Hippocampal formation (tissue), 2 donors: ENCODE results near the gene ABCC1.
"Not testable (repeated sequence)": the region's sequence is repeated elsewhere in the genome, so short reads cannot be mapped to it uniquely, and the experiment has no call there.

Experiments
- DNase-seq, 2 donors: peaks; one replicate each; lab custom pipeline; 2025; lab: John Stamatoyannopoulos, UW

Gene ABCC1

DNA sequence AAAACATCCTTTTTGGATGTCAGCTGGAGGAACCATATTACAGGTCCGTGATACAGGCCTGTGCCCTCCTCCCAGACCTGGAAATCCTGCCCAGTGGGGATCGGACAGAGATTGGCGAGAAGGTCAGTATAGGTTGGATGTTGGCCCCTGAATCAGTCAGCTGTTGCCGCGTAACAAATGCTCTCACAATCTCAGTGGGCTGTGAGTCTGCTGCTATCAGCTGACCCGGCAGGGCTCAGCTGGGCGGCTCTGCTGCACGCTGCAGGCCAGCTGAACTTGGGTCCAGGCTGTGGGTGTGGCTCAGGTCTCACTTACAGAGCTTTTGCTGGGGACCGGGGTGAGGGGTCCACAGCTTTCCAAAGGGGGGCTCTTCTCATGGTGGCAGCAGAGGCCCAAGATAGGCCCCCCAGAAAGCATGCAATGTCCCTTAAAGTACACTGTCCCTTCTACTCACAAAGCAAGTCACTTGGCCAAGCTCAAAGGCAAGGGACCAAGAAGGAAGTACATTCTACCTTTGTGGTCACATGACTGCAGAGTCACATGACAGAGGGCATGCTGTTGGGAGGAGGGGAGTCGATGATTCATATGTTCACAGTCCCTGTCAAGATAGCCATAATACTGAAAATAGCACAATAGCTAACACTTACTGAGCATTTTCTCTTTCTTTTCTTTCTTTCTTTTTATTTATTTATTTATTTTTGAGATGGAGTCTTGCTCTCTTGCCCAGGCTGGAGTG lies 134.2 kb downstream of the ABCC1 start:
- DNase-seq: no peak

DNA sequence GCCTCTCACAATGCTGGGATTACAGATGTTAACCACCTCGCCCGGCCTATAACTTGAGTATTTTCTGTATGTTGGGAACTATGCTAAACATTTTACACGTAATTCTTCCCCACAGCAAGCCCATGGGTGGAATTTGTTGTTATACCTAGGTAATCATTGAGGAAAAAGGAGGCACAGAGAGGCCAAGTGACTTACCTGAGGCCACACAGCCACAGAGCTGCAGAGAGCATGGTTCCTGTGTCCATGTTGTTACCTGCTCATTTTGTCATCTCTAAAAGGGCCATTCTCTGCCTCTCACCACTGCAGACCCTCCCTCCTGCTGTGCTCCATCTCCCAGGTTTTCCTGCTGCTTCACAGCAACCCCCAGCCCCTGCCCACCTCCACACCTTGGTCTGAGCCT lies 135.5 kb downstream of the ABCC1 start:
- no peak for DNase-seq

GRCh38 chr16:16086653-16087446 lies 137.4 kb downstream of the ABCC1 start:
- DNase-seq: no peak

DNA sequence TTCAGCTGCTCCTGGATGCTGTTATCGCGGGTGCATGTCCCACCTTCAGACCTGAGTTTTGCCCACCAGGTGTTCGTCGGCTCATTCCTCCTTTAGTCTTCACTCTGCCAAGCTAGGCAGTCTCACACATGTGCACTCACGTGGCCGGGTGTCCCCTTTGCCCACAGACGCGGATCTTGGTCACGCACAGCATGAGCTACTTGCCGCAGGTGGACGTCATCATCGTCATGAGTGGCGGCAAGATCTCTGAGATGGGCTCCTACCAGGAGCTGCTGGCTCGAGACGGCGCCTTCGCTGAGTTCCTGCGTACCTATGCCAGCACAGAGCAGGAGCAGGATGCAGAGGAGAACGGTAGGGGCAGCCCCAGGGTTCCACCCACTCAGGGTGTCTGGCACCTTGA lies 140.8 kb downstream of the ABCC1 start:
- no peak for DNase-seq

DNA sequence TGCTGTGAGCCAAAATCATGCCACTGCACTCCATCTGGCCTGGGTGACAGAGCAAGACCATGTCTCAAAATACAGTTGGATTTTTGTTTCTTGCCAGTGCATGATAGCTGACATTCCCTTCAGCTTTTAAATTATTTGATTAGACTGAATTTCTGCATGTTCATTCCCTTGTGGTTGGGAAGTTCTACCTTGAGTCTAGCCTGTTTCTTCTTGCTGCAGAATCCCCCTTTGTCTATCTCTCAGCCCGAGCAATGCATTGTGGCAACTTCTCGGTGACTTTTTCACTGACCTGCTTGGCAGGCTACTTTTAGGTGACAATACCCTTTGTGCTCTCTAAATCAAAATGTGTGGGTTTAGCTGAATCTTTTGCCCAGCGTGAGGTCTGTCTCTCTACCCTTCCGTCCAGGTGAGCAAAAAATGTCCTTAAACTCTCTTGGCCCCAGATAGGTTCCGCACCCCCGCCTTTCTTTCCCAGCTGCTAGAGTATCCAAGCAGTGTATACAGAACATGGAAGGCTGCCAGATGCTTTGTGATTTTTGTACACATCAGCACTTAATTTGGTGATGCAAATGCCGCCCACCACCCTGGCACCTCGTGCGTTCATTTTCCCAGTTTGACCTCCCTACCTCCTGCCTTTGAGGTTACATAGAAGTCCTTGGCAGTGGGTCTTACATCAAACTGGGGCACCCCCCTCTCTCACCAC lies 143.7 kb downstream of the ABCC1 start:
- no peak for DNase-seq

GRCh38 chr16:16093628-16094332 lies 144.4 kb downstream of the ABCC1 start:
- DNase-seq: no peak

DNA sequence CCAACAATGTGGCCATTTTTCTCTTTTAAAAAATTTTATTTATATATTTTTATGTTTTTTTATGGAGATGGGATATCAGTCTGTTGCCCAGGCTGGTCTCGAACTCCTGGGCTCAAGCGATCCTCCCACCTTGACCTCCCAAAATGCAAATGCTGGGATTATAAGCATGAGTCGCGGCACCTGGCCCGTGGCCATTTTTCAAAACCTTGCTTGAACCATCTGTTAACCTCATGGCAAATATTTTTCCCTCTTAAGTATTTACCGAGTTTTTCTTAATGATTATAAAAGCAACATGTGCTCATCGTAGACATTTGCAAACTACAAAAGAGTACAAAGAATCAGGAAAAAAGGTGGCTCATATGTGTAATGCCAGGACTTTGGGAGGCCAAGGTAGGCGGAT lies 146.2 kb downstream of the ABCC1 start:
- no peak for DNase-seq

DNA sequence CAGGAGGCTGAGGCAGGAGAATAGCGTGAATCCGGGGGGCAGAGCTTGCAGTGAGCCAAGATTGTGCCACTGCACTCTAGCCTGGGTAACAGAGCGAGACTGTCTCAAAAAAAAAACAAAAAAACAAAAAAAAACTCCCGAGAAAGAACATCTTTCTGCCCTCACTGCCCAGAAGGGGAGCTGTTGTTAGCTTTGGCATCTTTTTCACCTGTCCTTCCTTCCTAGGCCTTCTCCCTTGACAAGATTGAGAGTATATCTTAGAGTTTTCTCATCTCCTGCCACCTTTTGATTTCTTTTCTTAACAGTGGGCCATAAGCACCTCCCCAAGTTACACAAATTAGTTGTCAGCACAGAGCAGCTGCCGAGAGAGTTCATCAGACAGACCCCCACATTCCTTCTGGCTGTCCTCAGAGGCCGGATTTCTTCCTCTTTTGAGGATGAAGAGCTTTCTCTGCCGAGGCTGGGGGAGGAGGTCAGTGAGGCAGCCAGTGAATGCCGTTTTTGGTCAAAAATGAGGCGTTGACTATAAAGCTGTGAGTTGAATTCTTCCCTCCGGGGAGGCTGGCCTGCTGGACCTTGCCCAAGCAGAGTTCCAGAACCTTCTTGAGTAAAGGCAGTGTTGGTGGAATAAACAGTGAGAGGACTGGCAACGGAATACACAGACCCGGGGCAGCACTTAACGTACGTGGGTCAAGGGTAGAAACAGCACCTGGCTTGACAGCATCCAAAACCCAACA lies 146.9 kb downstream of the ABCC1 start:
- no peak for DNase-seq

GRCh38 chr16:16096858-16097213 lies 147.4 kb downstream of the ABCC1 start:
- no peak for DNase-seq

DNA sequence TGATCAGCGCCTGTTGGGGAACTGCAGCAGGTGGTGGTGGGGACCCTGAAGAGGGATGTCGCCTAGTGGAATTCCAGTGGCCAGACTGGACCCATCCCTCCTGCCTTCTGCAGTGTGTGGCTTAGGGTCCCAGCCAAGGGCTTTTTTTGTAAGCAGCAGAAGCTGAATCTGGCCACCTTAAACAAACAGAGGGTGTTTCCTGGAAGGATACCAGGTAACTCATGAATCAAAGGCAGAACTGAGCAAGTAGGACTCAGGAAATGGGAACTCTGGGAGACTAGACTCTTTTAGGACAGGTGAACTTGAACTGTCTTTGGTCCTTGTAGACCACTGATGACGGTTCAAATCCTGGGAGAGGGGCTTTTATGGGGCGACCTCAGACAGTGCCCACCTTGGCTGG lies 149.9 kb downstream of the ABCC1 start:
- DNase-seq: no peak

- DNase-seq: no peak
Observed at GRCh38 chr16:16100631-16101030, 151.2 kb downstream of the ABCC1 start.

DNA sequence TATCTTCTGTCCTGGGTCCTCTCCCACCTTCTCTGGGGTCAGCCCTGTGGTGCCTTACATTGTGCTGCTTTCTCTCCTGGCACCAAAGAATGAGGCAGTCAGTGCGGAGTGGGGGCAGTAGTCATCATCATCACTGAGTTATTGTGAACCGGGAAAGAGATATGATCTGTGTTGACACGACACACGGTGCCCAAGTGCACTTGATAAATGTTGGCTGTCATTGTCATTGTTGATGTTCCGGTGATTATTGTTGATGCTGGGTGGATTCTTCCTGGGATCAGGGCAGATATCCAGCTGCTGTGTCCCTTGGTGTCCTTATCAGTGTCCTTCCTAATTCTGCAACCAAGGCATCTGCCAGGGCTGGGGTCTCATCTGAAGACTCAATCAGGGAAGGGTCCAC lies 152.2 kb downstream of the ABCC1 start:
- no peak for DNase-seq

DNA sequence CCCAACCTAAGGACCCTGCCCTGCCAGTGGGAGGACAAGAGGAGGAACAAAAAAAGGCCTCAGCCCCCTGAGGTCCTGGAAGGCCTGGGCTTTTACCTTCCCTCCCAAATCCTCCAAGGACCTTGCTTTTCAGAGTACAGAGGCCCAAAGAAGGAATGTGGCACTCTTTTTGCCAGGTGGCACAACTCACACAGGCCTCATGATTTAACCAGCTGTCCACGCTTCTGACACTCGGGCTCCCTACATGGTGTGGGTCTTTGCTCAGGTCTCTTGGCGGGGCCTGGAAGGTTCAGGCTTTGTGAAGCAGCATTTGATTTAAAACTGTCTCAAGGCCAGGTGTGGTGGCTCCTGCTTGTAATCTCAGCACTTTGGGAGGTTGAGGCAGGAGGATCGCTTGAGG lies 153.3 kb downstream of the ABCC1 start:
- no peak for DNase-seq

DNA sequence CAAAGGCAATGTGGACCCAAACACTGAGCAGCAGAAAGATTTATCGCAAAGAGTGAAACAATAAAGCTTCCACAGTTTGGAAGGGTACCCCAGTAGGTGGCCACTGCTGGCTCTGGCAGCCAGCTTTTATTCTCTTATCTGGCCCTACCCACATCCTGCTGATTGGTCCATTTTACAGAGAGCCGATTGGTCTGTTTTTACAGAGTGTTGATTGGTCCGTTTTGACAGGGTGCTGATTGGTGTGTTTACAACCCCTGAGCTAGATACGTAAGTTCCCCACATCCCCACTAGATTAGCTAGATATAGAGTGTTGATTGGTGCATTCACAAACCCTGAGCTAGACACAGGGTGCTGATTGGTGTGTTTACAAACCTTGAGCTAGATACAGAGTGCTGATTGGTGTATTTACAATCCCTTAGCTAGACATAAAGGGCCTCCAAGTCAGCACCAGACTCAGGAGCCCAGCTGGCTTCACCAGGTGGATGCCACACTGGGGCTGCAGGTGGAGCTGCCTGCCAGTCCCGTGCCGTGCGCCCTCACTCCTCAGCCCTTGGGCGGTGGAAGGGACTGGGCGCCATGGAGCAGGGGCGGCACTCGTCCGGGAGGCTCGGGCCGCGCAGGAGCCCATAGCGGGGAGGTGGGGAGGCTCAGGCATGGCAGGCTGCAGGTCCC lies 154.9 kb downstream of the ABCC1 start:
- DNase-seq: not testable (repeated sequence)

DNA sequence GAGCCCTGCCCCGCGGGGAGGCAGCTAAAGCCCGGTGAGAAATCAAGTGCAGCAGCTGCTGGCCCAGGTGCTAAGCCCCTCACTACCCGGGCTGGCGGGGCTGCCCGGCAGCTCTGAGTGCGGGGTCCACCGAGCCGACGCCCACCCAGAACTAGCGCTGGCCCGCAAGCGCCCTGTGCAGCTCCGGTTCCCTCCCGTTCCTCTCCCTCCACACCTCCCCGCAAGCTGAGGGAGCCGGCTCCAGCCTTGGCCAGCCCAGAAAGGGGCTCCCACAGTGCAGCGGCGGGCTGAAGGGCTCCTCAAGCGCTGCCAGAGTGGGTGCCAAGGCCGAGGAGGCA lies 155.4 kb downstream of the ABCC1 start:
- DNase-seq: not testable (repeated sequence)

DNA sequence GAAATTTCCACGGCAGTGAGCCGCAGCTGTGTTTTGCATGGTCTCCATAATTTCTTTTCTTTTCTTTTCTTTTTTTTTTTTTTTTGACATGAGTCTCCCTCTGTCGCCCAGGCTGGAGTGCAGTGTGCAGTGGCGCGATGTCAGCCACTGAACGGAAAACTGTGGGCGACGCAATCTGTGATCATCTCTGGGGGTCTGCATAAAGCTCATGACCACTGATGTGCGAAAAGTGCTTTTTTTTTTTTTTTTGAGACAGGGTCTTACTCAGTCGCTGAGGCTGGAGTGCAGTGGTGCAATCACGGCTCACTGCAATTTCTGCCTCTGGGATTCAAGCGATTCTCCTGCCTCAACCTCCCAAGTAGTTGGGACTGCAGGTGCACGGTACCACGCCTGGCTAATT lies 156.2 kb downstream of the ABCC1 start:
- DNase-seq: no peak

GRCh38 chr16:16106466-16106865 lies 157.1 kb downstream of the ABCC1 start:
- DNase-seq: no peak

- no peak for DNase-seq
Observed at GRCh38 chr16:16107839-16108238, 158.4 kb downstream of the ABCC1 start.

DNA sequence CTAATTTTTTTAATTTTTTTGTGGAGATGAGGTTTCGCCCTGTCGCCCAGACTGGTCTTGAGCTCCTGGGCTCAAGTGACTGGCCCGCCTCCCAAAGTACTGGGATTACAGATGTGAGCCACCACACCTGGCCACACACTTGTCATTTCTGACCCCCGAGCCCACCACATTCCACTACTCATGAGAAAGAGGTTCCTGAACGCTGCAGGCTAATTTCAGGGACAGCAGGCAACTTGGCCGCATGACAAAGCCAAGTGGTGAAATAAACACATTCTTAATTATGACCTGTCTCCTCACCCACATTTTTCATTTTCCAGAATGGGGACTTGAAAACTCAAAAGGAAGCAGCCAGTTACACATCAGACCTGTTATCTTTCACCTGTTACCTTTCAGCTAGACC lies 159.3 kb downstream of the ABCC1 start:
- DNase-seq: no peak

DNA sequence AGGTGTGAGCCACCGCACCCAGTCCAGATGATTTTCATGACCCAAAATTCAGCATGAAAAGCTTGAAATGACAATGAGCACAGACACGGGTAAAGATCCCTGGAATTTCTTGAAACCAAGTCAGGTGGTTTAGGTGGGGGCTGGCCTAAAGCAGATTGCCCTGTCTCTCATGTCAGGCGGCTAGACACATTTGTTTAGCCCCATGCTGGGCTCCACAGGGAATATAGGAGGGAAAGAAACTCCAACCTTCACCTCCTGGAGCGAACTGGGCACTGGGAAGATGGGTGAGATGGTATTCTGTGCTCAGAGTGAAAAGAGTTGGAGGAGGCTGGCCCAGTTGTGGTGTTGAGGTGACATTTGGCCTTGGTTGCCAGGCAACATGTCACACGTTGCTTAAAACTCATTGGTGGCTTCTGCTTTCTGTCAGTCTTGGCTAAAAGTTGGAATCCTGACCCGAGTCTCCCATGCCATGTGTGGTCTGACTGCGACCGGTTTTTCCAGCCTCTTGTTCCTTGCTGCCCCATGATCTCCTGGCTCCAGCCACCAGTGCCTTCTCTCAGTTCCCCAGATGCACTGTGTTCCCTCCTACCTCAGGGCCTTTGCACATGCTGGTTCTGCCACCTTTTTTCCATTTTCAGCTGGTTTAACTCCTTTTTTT lies 160.2 kb downstream of the ABCC1 start:
- no peak for DNase-seq

DNA sequence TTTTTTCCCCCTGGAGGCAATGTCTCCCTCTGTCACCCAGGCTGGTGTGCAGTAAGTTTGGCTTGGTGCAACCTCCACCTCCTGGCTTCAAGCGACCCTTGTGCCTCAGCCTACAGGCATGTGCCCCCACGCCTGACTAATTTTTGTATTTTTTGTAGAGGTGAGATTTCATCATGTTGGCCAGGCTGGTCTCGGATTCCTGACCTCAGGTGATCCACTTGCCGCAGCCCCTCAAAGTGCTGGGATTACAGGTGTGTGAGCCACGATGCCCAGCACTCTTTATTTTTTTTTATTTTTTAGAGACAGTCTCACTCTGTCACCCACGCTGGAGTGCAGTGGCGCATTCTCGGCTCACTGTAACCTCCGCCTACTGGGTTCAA lies 160.7 kb downstream of the ABCC1 start:
- DNase-seq: no peak
